ENCODE data around the gene SH3GLB2.
A peak's percentile ranks its signal among the peaks of the same experiment; 100 is the strongest.

SH3GLB2 gene

DNA sequence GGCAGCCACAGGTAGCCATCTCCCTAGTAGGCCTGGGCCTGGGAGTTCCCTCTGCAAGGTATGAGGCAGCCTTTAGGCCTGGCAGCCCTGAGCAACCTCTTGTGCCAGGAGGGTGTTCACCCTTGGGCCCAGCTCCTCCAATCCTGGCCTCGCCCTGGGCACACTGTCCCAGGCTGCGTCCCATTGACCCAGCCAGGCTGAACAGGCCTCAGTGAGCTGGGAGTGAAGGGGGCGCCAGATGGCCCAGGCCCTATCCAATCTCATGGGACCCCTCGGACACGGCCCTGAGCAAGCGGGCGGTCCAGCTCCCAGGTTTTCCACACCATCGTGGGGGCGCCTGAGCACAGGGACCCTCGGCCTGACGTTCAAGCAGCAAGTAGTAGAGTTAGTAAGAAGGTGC lies 14.5 kb downstream of the SH3GLB2 start:
- H3K27ac Mint-ChIP-seq = no peak overlapping the region
- no peak for DNase-seq
- H3K27me3 Mint-ChIP-seq = no peaks in the 10 kb centered on the region
- H3K36me3 Mint-ChIP-seq (ENCODE audit: low read depth) = peaks cover 79% of the 10 kb centered on the region
- no peaks in the 10 kb centered on the region for H3K9me3 Mint-ChIP-seq
- no peaks in the 10 kb centered on the region for H3K4me1 Mint-ChIP-seq (ENCODE audit: low read depth)
- no peak overlapping the region for H3K4me3 Mint-ChIP-seq

DNA sequence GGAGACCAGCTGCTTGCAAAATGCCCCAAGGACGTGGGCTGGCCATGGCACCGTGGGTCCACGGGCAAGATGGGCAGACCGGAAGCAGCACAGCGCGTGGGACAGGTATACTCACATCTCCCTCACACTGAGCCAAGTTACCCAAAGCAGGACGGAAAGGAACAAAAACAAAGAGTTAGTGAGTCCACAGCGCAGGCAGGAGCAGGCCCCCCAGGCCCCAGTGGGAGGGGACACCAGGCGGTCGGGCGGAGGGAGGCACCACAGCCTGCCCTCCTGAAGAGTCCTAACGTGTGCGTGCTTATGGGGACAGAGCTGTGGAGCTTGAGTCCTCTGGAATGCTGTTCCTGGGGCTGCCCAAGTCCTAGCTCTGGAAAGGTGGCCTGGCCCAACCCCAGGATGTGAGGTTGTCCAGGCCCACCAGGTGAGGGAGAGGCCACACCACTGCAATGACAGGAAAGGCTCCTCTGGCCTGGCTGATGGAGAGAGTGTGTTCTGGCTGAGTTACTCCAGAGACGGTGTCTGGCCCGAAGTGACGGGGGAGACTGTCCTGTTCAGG lies 15.2 kb downstream of the SH3GLB2 start:
- Mint-ChIP-seq H3K27me3 (no peaks in the 10 kb centered on the region), H3K36me3 (ENCODE audit: low read depth) (peaks cover 76% of the 10 kb centered on the region), H3K9me3 (no peaks in the 10 kb centered on the region), H3K4me3 (no peak overlapping the region), H3K4me1 (ENCODE audit: low read depth) (no peaks in the 10 kb centered on the region), H3K27ac (no peak overlapping the region)
- no peak for DNase-seq

DNA sequence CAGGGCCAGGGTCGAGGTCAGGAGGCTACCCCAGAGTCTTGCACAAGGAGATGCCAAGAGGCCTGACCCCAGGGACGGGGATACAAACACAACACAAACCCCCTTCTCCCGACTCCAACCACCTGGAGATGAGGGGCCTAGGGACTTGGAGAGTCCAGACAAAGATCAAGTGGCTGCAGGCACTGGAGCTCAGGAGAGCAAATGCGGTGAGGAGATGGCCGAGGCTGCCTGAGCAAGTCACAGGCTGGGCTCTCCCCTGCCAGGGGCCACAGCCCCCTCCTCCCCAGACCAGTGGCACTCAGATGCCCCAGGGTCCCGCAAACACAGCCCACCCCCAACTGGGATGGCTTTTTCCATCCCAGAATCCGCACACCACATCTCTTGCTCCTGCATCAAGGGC lies 15.8 kb downstream of the SH3GLB2 start:
- Mint-ChIP-seq H3K27ac (peak overlapping the region; percentile 52), H3K36me3 (ENCODE audit: low read depth) (peaks cover 77% of the 10 kb centered on the region), H3K27me3 (no peaks in the 10 kb centered on the region), H3K4me1 (ENCODE audit: low read depth) (no peaks in the 10 kb centered on the region), H3K9me3 (no peaks in the 10 kb centered on the region), H3K4me3 (no peak overlapping the region)
- DNase-seq = no peak

DNA sequence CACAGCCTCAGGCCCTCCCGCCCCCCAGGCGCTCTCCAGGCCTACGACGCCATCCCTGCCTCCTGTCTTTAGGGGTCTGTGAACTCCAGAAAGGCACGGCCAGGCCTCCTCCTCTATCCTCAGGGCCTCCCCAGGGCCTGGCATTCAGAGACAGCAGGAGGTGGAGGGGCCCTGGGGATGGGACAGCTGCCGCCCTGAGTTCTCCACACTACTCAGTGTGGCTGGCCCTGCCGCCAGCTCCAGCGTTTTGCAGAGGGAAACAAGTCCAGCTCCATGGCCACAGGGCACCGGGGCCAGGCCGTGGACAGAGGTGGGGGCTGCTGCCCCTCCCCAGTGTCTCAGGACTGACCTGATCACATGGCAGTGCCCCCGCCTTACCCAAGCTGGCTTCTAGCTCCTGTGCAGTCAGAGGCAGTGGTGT lies 16.4 kb downstream of the SH3GLB2 start:
- Mint-ChIP-seq H3K36me3 (ENCODE audit: low read depth) (peaks cover 80% of the 10 kb centered on the region), H3K4me1 (ENCODE audit: low read depth) (no peaks in the 10 kb centered on the region), H3K4me3 (no peak overlapping the region), H3K9me3 (no peaks in the 10 kb centered on the region), H3K27ac (no peak overlapping the region), H3K27me3 (no peaks in the 10 kb centered on the region)
- DNase-seq = no peak

DNA sequence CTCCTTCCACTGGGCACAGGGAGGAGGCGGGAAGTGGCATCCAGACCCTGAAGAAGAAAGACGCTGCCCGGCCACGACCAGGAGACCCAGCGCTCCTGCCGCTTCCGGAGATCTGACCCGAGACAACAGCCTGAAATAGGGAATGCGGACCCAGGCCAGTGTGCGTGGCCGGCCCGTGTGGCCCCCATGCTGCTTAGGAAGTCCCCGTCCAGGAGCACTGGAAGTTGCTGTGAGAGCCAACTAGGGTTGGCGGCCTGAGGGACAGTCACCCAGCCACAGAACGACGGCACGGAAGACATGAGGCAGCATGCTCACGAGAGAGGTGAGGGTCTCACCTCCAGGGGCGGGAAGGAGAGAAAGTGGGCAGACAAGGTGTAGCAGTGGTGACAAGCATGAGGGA lies 17.0 kb downstream of the SH3GLB2 start:
- Mint-ChIP-seq H3K4me1 (ENCODE audit: low read depth) (no peaks in the 10 kb centered on the region), H3K27me3 (no peaks in the 10 kb centered on the region), H3K4me3 (no peak overlapping the region), H3K36me3 (ENCODE audit: low read depth) (peaks cover 84% of the 10 kb centered on the region), H3K27ac (peak overlapping the region; percentile 11), H3K9me3 (no peaks in the 10 kb centered on the region)
- no peak for DNase-seq

DNA sequence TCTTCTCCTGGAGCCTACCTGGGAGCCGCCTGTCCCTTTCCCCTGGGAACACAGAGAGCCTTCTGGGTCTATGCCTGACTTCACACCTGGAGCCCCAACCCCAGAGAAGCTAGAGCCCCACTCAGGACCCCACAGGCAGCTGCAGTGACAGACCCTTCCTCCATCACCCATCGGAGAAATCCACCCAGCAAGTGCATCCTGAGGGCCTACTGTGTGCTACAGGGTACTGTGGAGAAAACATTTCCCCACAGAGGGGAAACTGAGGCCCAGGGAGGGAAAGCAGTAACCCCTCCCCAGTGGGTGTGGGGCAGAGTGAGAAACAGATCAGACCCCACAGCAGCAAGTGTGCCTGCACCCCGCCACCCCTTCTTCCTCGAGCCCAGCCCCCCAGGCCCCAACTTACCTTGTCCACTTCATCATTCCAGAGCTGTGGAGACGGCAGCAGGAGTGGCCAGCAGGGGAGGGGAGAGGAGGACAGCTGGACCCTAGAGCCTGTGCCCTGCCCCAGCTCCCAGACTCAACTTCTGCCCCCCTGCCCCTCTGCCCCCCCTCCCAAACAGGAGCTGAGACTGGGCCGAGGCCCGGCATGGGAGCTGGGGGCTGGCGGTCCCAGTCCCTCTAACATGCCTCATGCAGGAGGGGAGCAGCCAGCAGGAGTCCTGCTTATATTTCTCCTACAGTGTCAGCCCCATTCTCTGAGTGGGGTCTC lies 17.7 kb downstream of the SH3GLB2 start:
- no peaks in the 10 kb centered on the region for H3K4me1 Mint-ChIP-seq (ENCODE audit: low read depth)
- H3K9me3 Mint-ChIP-seq = no peaks in the 10 kb centered on the region
- H3K36me3 Mint-ChIP-seq (ENCODE audit: low read depth) = peaks cover 86% of the 10 kb centered on the region
- H3K4me3 Mint-ChIP-seq = no peak overlapping the region
- H3K27me3 Mint-ChIP-seq = no peaks in the 10 kb centered on the region
- peak overlapping the region; percentile 11 for H3K27ac Mint-ChIP-seq
- DNase-seq = no peak

DNA sequence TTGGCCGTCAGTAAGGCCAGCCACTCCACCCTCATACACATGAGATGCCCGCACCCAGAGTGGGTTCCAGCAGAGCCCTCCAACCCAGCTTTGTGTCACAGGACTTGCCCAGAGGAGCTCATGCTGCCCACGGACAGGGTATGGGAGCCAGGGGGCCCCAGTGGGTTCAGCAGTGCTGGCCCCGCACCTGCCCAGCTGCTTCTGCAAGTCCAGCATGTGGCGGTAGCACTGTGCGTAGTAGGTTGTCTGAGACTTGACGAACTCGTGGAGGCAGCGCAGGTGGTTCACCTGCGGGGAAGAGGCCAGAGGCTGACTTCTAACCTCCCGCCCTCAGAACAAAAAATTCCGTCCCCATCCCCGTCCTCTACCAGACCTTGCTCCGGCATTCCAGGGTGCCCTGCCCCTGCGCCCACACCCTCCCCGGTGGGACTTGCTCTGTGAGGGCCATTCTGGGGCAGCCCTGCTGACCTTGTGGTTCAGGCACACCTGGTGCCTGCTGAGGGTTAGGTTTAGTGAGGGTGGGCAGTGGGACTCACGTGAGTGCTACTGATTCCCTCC lies 18.5 kb downstream of the SH3GLB2 start:
- H3K4me3 Mint-ChIP-seq = no peak overlapping the region
- H3K27ac Mint-ChIP-seq = no peak overlapping the region
- no peaks in the 10 kb centered on the region for H3K4me1 Mint-ChIP-seq (ENCODE audit: low read depth)
- no peaks in the 10 kb centered on the region for H3K9me3 Mint-ChIP-seq
- no peak for DNase-seq
- H3K36me3 Mint-ChIP-seq (ENCODE audit: low read depth) = peaks cover 87% of the 10 kb centered on the region
- no peaks in the 10 kb centered on the region for H3K27me3 Mint-ChIP-seq

DNA sequence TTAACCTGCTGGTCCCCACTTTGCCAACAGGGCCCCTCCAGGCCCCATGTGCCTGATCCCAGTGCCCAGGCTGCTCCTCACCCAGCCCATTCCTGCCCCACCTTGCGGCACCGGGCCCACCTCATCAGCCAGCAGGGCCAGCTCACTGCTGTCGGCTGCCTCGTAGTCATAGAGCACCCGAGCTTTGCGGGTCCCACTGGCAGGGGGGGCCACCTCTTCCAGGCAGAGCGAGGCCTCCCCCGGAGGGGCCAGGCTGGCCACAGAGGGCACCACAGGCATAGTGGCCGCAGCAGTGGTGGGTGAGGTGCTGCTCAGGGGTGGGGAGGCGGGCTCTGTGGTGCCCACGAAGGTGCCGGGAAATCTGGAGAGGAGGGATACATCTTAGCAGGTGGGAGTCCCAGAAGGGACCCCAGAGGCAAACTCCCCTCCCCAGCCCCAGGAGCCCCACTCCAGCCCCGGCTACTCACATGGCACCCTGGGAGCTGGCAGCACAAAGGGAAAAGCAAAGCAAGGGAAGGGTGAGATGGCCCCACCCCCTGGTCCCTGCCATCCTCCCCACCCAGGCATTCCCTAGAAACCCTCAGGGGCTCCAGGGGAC lies 19.0 kb downstream of the SH3GLB2 start:
- H3K27ac Mint-ChIP-seq = no peak overlapping the region
- no peaks in the 10 kb centered on the region for H3K9me3 Mint-ChIP-seq
- peaks cover 84% of the 10 kb centered on the region for H3K36me3 Mint-ChIP-seq (ENCODE audit: low read depth)

DNA sequence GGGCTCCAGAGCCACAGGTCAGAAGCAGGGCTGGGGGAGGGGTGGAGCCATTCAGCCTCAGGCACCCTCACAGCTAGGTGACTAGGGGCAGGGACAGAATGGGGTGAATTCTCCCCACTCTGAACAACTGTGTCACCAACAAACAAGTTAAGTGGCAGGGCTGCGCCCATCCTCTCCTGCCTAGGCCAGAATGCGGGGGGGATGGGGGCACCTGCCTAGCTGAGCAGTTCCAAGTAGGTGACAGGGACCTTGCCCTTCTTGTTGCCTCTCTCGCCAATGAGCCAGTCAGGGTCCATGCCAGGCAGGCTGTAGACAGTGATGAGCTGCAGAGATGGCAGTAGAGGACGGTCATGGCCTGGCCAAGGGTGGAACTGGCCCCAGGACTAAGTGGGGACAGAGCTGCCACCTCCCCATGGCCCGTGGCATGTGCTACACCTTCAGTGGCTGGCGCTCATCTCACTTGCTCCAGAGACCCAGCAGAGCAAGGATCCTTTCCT lies 19.6 kb downstream of the SH3GLB2 start:
- H3K4me3 Mint-ChIP-seq = no peak overlapping the region
- no peaks in the 10 kb centered on the region for H3K27me3 Mint-ChIP-seq
- no peak overlapping the region for H3K27ac Mint-ChIP-seq
- peaks cover 84% of the 10 kb centered on the region for H3K36me3 Mint-ChIP-seq (ENCODE audit: low read depth)
- H3K9me3 Mint-ChIP-seq = no peaks in the 10 kb centered on the region
- no peaks in the 10 kb centered on the region for H3K4me1 Mint-ChIP-seq (ENCODE audit: low read depth)
- DNase-seq = no peak

More for the DNA sequence above, 19.0 kb downstream of the SH3GLB2 start:
- no peaks in the 10 kb centered on the region for H3K4me1 Mint-ChIP-seq (ENCODE audit: low read depth)
- no peak for DNase-seq
- H3K27me3 Mint-ChIP-seq = no peaks in the 10 kb centered on the region
- no peak overlapping the region for H3K4me3 Mint-ChIP-seq

DNA sequence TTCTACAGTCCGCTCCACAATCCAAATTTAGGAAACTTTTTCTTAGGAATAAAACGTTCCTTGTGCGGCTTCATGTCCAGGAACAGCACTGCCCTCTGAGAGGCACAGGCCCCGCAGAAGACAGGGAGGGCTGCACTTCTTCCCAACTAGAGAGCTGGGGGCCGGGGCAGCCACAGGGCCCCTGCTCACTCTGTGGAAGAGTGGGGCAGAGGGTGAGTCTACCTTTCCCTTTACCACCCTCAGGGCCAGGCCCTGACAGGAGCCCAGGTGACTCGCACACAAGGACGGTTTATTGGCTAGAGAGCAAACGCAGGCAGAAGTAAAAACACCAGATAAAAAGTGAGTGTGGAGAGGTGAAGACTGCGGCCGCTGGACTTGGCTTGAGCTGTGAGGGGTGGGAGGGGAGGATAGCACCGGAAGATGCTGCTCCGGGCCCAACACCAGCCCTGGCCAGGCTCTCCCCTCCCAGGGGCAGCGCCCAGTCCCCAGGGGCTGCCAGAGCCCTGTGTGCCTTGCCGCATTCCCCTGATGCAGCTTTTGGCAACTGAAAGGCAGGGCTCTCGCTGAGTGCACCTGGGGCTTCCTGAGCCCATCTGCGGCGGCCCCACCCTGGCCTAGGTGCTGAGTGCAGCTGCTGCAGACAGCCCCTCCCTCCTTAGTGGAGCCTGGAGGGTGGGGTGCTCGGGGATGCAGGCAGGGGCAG lies 20.2 kb downstream of the SH3GLB2 start:
- no peaks in the 10 kb centered on the region for H3K9me3 Mint-ChIP-seq
- no peaks in the 10 kb centered on the region for H3K4me1 Mint-ChIP-seq (ENCODE audit: low read depth)
- H3K27ac Mint-ChIP-seq = peak overlapping the region; percentile 69
- no peaks in the 10 kb centered on the region for H3K27me3 Mint-ChIP-seq
- peaks cover 84% of the 10 kb centered on the region for H3K36me3 Mint-ChIP-seq (ENCODE audit: low read depth)
- DNase-seq = no peak
- H3K4me3 Mint-ChIP-seq = no peak overlapping the region

DNA sequence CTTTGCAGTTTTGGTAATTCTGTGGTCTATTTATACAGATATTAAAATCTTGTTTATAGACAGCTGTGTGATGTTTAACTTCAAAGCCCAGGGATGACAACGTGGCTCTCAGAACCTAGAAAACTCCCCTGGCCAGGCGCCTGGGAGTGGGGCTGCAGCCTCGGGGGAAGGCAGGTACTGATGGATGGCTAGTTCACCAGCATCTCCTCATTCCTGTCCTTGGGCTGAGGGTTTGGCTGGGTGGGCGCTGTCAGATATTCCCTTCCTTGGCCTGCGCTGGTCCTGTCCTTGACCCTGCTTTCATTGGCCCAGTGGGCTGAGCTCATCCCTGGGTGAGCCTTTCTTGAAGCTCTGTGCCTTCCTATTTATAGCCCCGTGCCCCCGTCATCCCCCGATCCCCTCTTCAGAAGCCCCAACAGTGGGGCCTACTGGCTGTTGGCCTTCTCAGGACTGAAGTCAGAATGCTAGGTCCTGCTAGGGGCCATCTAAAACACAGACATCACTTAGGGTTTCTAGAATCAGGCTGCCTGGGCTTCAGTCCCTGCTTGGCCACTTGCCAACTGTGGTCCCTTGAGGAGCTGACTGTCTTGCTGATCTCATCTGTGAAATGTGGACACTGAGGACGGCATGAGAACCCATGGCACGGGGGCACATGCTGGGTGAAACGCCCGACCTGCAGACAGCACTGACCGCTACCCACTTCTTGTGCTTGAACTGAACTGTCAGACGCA lies 20.9 kb downstream of the SH3GLB2 start:
- Mint-ChIP-seq H3K4me3 (no peak overlapping the region), H3K9me3 (no peaks in the 10 kb centered on the region), H3K4me1 (ENCODE audit: low read depth) (no peaks in the 10 kb centered on the region), H3K27me3 (no peaks in the 10 kb centered on the region), H3K27ac (peak overlapping the region; percentile 44), H3K36me3 (ENCODE audit: low read depth) (peaks cover 84% of the 10 kb centered on the region)
- no peak for DNase-seq

DNA sequence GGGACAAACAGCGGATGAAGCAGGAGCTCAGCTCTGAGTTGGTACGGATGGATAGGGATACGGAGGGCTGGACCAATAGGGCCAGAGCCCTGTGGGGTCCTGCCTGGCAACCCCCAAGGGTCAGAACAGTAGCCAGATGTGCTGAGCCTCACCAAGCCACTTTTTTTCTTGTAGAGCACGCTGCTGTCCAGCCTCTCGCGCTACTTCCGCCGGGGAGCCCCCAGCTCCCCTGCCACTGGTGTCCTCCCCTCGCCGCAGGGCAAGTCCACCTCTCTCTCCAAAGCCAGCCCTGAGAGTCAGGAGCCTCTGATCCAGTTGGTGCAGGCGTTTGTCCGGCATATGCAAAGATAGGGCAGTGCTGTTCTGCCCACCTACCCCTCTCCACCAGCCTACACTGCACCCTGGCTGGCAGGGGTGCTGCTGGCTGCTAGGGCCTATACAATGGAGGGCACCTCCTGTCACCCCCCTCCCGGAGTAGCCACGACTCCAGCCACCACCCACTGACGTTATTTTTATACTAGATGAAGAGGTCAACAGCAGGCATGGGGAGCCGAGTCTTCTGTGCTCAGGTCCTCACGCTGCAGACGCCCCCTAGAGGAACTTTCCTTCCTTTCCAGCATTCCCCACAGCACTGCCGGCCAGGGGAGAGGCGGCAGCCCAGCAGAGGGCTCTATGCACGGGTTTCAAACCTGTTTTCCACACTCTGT lies 21.6 kb downstream of the SH3GLB2 start:
- H3K36me3 Mint-ChIP-seq (ENCODE audit: low read depth) = peaks cover 85% of the 10 kb centered on the region
- no peaks in the 10 kb centered on the region for H3K9me3 Mint-ChIP-seq
- no peaks in the 10 kb centered on the region for H3K4me1 Mint-ChIP-seq (ENCODE audit: low read depth)
- H3K27me3 Mint-ChIP-seq = no peaks in the 10 kb centered on the region
- no peak overlapping the region for H3K4me3 Mint-ChIP-seq
- peak overlapping the region; percentile 78 for H3K27ac Mint-ChIP-seq
- DNase-seq = peak; percentile 60

DNA sequence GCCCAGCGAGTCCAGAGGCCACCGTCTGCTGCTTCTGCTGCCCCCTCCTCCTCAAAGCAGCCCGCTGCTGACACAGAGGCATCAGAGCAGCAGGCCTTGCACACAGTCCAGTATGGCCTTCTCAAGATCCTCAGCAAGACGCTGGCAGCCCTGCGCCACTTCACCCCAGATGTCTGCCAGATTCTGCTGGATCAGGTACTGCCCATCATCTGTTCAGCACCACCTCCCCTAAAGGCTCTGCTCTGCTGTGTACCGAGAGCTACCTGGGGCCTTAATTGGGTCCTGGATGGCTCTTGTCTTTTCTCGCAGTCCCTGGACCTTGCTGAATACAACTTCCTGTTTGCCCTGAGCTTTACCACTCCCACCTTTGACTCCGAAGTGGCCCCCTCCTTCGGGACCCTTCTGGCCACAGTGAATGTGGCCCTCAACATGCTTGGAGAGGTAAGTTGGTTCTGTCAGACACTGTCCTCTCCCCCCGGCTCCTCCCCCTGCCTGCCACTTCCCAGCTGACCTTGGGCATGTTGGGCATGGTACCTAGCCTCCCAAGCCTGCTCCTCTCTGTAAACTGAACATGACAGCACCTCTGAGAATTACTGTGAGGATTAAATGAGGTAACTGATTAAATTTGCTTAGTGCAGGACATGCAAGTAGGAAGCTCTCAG lies 22.7 kb downstream of the SH3GLB2 start:
- no peak for DNase-seq
- H3K27me3 Mint-ChIP-seq = no peaks in the 10 kb centered on the region
- H3K27ac Mint-ChIP-seq = peak overlapping the region; percentile 78
- peaks cover 88% of the 10 kb centered on the region for H3K36me3 Mint-ChIP-seq (ENCODE audit: low read depth)
- H3K9me3 Mint-ChIP-seq = no peaks in the 10 kb centered on the region
- H3K4me3 Mint-ChIP-seq = no peak overlapping the region
- H3K4me1 Mint-ChIP-seq (ENCODE audit: low read depth) = no peaks in the 10 kb centered on the region

Measured in activated T-cell treated with anti-CD3 and anti-CD28 coated beads, Interleukin-2, amount 50 U/mL, for 24 hours (primary cell).